H1 (cell line): Measurements from ENCODE around the gene TMEM135. TPM values are rescaled to one million over a fixed set of nuclear protein-coding genes. Genes with fewer than 3 reads are reported as not detected.

Experiments
- CTCF ChIA-PET: fragments of 300-600 bp; sonication (Branson Sonifier 250); formaldehyde crosslinking; loops from one replicate; lab custom pipeline; 2021; ENCODE audit not compliant: partially characterized antibody; lab: Charles Lee
- POLR2A ChIA-PET: fragments of 300-600 bp; sonication (Branson Sonifier 250); formaldehyde crosslinking; loops from one replicate; lab custom pipeline; 2021; ENCODE audit warnings: inconsistent platforms; ENCODE audit not compliant: partially characterized antibody; lab: Charles Lee
- DNase-seq, 2 experiments: peaks; one replicate each; pipeline versions ENCODE4 v3.0.0 to v3.0.0-alpha.2; 2010 to 2022; ENCODE audit warnings: low spot score in 2 of 2, low read depth in 1 of 2, mixed read lengths in 1 of 2
- FAIRE-seq: peaks from 2 replicates; lab custom pipeline; 2011; peaks lifted over from hg19 to GRCh38; lab: Jason Lieb, UNC
- H2AFZ ChIP-seq: 2 replicates; pipeline ENCODE4 v1.8.1; 2012; ENCODE audit warnings: low read length, inconsistent platforms
- H2AK5ac ChIP-seq: 2 replicates; pipeline ENCODE4 v1.6.1; 2013; ENCODE audit warnings: low read depth, low read length
- H2BK120ac ChIP-seq: replicated peaks from 2 replicates; pipeline ENCODE3; 2013; ENCODE audit warnings: low read depth, low read length, inconsistent platforms
- H2BK12ac ChIP-seq: 2 replicates; pipeline ENCODE4 v1.6.1; 2013; ENCODE audit warnings: low read depth, low read length
- H2BK15ac ChIP-seq: 2 replicates; pipeline ENCODE4 v1.6.1; 2013; ENCODE audit warnings: low read length
- H2BK20ac ChIP-seq: 2 replicates; pipeline ENCODE4 v1.6.1; 2013; ENCODE audit warnings: low read length
- H2BK5ac ChIP-seq: 2 replicates; pipeline ENCODE4 v1.6.1; 2013; ENCODE audit warnings: low read depth, low read length
- H3K14ac ChIP-seq: 2 replicates; pipeline ENCODE4 v1.6.1; 2013; ENCODE audit warnings: inconsistent platforms; ENCODE audit not compliant: insufficient read length
- H3K18ac ChIP-seq: 2 replicates; pipeline ENCODE4 v1.6.1; 2013; ENCODE audit warnings: low read length; ENCODE audit errors: extremely low read depth
- H3K23ac ChIP-seq: 2 replicates; pipeline ENCODE4 v1.6.1; 2013; ENCODE audit warnings: inconsistent platforms; ENCODE audit not compliant: insufficient read length
- H3K23me2 ChIP-seq: 2 replicates; pipeline ENCODE4 v1.6.1; 2013; ENCODE audit warnings: low read depth, low read length
- H3K27ac ChIP-seq: 2 replicates; pipeline ENCODE4 v1.6.1; 2011; ENCODE audit warnings: low read depth, low read length, inconsistent platforms
- H3K27me3 ChIP-seq, 4 experiments: replicated peaks in 1 of 4; 1 replicate in 1 of 4; 2 replicates in 3 of 4; pipeline versions ENCODE4 v1.6.1 to v1.8.1; 2011 to 2013; ENCODE audit warnings: low read length in 3 of 4, mild to moderate bottlenecking in 3 of 4, inconsistent platforms in 2 of 4, mixed read lengths in 2 of 4, moderate library complexity in 1 of 4; ENCODE audit not compliant: control insufficient read depth in 3 of 4, insufficient read depth in 3 of 4; ENCODE audit errors: extremely low read depth in 1 of 4
- H3K36me3 ChIP-seq, 4 experiments: 2 replicates each; pipeline versions ENCODE4 v1.6.1 to v1.8.1; 2011 to 2013; ENCODE audit warnings: mild to moderate bottlenecking in 4 of 4, low read length in 3 of 4, moderate library complexity in 2 of 4, control low read depth in 1 of 4, inconsistent platforms in 1 of 4; ENCODE audit not compliant: insufficient read depth in 4 of 4, control insufficient read depth in 2 of 4
- H3K4ac ChIP-seq: replicated peaks from 2 replicates; pipeline ENCODE3; 2013; ENCODE audit warnings: low read length, low read depth, mixed read lengths, inconsistent platforms; ENCODE audit not compliant: insufficient read length
- H3K4me1 ChIP-seq, 4 experiments: replicated peaks in 1 of 4; 1 replicate in 1 of 4; 2 replicates in 3 of 4; pipeline versions ENCODE4 v1.6.1 to v1.8.1; 2011 to 2013; ENCODE audit warnings: low read length in 3 of 4, inconsistent platforms in 2 of 4, mixed read lengths in 1 of 4; ENCODE audit not compliant: insufficient read depth in 4 of 4, control insufficient read depth in 3 of 4
- H3K4me2 ChIP-seq, 2 experiments: 2 replicates each; pipeline versions ENCODE4 v1.6.1 to v1.8.1; 2011 to 2013; ENCODE audit warnings: low read depth in 2 of 2, low read length in 2 of 2, control low read depth in 1 of 2, inconsistent platforms in 1 of 2, mild to moderate bottlenecking in 1 of 2; ENCODE audit not compliant: insufficient read depth in 1 of 2
- H3K4me3 ChIP-seq, 4 experiments: fragments of 200-600, 300-600 bp in 1 of 4; sonication (generic), shearing (Covaris generic), sonication (Bioruptor Twin) in 1 of 4; 2 replicates each; pipeline versions ENCODE4 v1.5.1 to v1.8.1; 2011 to 2016; ENCODE audit warnings: low read length in 4 of 4, low read depth in 3 of 4, control low read depth in 2 of 4, inconsistent platforms in 2 of 4, mild to moderate bottlenecking in 2 of 4, mixed read lengths in 1 of 4, moderate library complexity in 1 of 4; ENCODE audit not compliant: insufficient read depth in 2 of 4; ENCODE audit errors: extremely low read depth in 1 of 4
- H3K56ac ChIP-seq: replicated peaks from 2 replicates; pipeline ENCODE3; 2013; ENCODE audit warnings: low read depth, mild to moderate bottlenecking, mixed read lengths, low read length, inconsistent platforms; ENCODE audit not compliant: insufficient read length
- H3K79me1 ChIP-seq: 2 replicates; pipeline ENCODE4 v1.6.1; 2013; ENCODE audit warnings: low read depth, low read length, control low read depth
- H3K79me2 ChIP-seq, 2 experiments: 2 replicates each; pipeline versions ENCODE4 v1.6.1 to v1.8.1; 2012 to 2013; ENCODE audit warnings: low read length in 2 of 2, mild to moderate bottlenecking in 2 of 2, inconsistent platforms in 1 of 2; ENCODE audit not compliant: insufficient read depth in 2 of 2, control insufficient read depth in 1 of 2
- H3K9ac ChIP-seq, 4 experiments: replicated peaks in 1 of 4; 1 replicate in 1 of 4; 2 replicates in 3 of 4; pipeline versions ENCODE4 v1.6.1 to v1.8.1; 2011 to 2013; ENCODE audit warnings: low read depth in 3 of 4, low read length in 3 of 4, control low read depth in 2 of 4, mild to moderate bottlenecking in 2 of 4, moderate library complexity in 2 of 4, inconsistent platforms in 1 of 4; ENCODE audit errors: extremely low read depth in 1 of 4
- H3K9me3 ChIP-seq, 2 experiments: 2 replicates each; pipeline versions ENCODE4 v1.6.1 to v1.8.1; 2012 to 2013; ENCODE audit warnings: mild to moderate bottlenecking in 2 of 2, moderate library complexity in 2 of 2, control low read depth in 1 of 2, inconsistent platforms in 1 of 2, low read depth in 1 of 2, low read length in 1 of 2, mixed read lengths in 1 of 2; ENCODE audit not compliant: insufficient read depth in 2 of 2
- H4K20me1 ChIP-seq, 2 experiments: replicated peaks in 1 of 2; 2 replicates each; pipeline versions ENCODE3 to v1.8.1; 2011 to 2013; ENCODE audit warnings: inconsistent platforms in 2 of 2, low read length in 2 of 2, mild to moderate bottlenecking in 1 of 2; ENCODE audit not compliant: insufficient read depth in 2 of 2, control insufficient read depth in 1 of 2
- H4K5ac ChIP-seq: 2 replicates; pipeline ENCODE4 v1.6.1; 2013; ENCODE audit warnings: low read length, low read depth, mixed read lengths, inconsistent platforms; ENCODE audit not compliant: insufficient read length
- H4K8ac ChIP-seq: 2 replicates; pipeline ENCODE4 v1.8.0; 2013; ENCODE audit warnings: mild to moderate bottlenecking, moderate library complexity, low read length, inconsistent platforms; ENCODE audit not compliant: insufficient read depth; ENCODE audit errors: extremely low read depth
- H4K91ac ChIP-seq: replicated peaks from 2 replicates; pipeline ENCODE3; 2013; ENCODE audit warnings: low read length, mixed read lengths, inconsistent platforms; ENCODE audit not compliant: insufficient read length
- BCL11A ChIP-seq, 2 experiments: IDR thresholded peaks; one replicate each; pipeline ENCODE4 v1.6.1; 2011; ENCODE audit warnings: low read depth in 2 of 2, low read length in 2 of 2, mild to moderate bottlenecking in 2 of 2
- CBX5 ChIP-seq: fragments of 300-800, 300-1000 bp; sonication (generic); IDR thresholded peaks from 2 replicates; pipeline ENCODE4 v1.7.1; 2016; ENCODE audit warnings: antibody characterized with exemption, low read length, low read depth
- CHD2 ChIP-seq: IDR thresholded peaks from 2 replicates; pipeline ENCODE4 v1.6.1; 2012; ENCODE audit warnings: low read length, improper control_type of control experiment
- FOSL1 ChIP-seq: IDR thresholded peaks from 2 replicates; pipeline ENCODE4 v1.6.1; 2011; ENCODE audit warnings: mild to moderate bottlenecking, low read depth, low read length, moderate library complexity; ENCODE audit not compliant: insufficient read depth
- KDM5A ChIP-seq: fragments of 200-600 bp; IDR thresholded peaks from 2 replicates; pipeline ENCODE4 v1.7.1; 2012; ENCODE audit warnings: mild to moderate bottlenecking, low read length, inconsistent platforms, mixed read lengths
- NRF1 ChIP-seq: IDR thresholded peaks from 2 replicates; pipeline ENCODE4 v1.6.1; 2011; ENCODE audit warnings: mild to moderate bottlenecking, low read depth, low read length, improper control_type of control experiment
- POU5F1 ChIP-seq: IDR thresholded peaks from 2 replicates; pipeline ENCODE4 v1.6.1; 2011; ENCODE audit warnings: low read depth, mild to moderate bottlenecking, low read length, moderate library complexity
- RFX5 ChIP-seq: IDR thresholded peaks from 2 replicates; pipeline ENCODE4 v1.6.1; 2011; ENCODE audit warnings: low read depth, low read length, improper control_type of control experiment, borderline replicate concordance
- RNF2 ChIP-seq: fragments of 200-900, 300-1000 bp; sonication (generic); IDR thresholded peaks from 2 replicates; pipeline ENCODE4 v1.7.1; 2016; ENCODE audit warnings: borderline replicate concordance, low read depth, mild to moderate bottlenecking, antibody characterized with exemption, low read length; ENCODE audit not compliant: poor library complexity, severe bottlenecking; ENCODE audit errors: missing control alignments
- SIRT6 ChIP-seq: IDR thresholded peaks from one replicate; pipeline ENCODE4 v1.7.1; 2012; ENCODE audit warnings: low read length, inconsistent platforms
- SP2 ChIP-seq: IDR thresholded peaks from 2 replicates; pipeline ENCODE4 v1.6.1; 2012; ENCODE audit warnings: mild to moderate bottlenecking, low read length, inconsistent platforms
- SUZ12 ChIP-seq: fragments of 200-600 bp; sonication (generic); IDR thresholded peaks from 2 replicates; pipeline ENCODE4 v1.6.1; 2012; ENCODE audit warnings: mild to moderate bottlenecking, inconsistent platforms, low read length, moderate library complexity, mixed read lengths
- WGBS, 2 experiments: shearing (Covaris generic) in 1 of 2; methylation state at CpG; one replicate each; pipeline versions ENCODE4 v1.1.6 to v1.1.7; 2013 to 2015; ENCODE audit warnings: low lambda C conversion rate in 2 of 2, mixed read lengths in 2 of 2, inconsistent platforms in 1 of 2, low coverage in 1 of 2, missing lambda C conversion rate in 1 of 2; ENCODE audit not compliant: insufficient replicate concordance in 2 of 2, insufficient coverage in 1 of 2, insufficient read length in 1 of 2; ENCODE audit errors: extremely low coverage in 1 of 2, missing lambda C conversion rate in 1 of 2; 5-methylcytosine and 5-hydroxymethylcytosine counted together
- polyA plus RNA-seq, 7 experiments: library from polyadenylated mRNA; depleted of rRNA in 3 of 7; stranded (reverse) in 5 of 7; unstranded in 2 of 7; fragments of >200 nt in 5 of 7; fragments of 200-250 nt in 2 of 7; gene quantifications; 1 replicate in 5 of 7; 2 replicates in 1 of 7; 4 replicates in 1 of 7; pipeline versions ENCODE4 v1.2.1 to v1.2.3, GENCODE V29; 2011 to 2013; ENCODE audit warnings: missing spikeins in 2 of 7, mixed read lengths in 2 of 7
- total RNA-seq: library from RNA; stranded (reverse); fragmentation: NEBNext Ultra II Directional; extraction: Animal tissue kit (Norgen Biotek cat#: 25700); gene quantifications from 2 replicates; pipeline ENCODE4 v1.2.1, GENCODE V29; 2021
- TF ChIP-seq, protein P1 (sequence below): IDR thresholded peaks from 2 replicates; pipeline ENCODE4 v1.6.1; 2011; ENCODE audit warnings: low read depth, mild to moderate bottlenecking, low read length; ENCODE audit not compliant: insufficient read depth

The TMEM135 gene
- total and polyA plus RNA-seq, 2 of the 8 experiments (the other 6 are each of a cell fraction or from before 2014, with no cell fraction given) = 9.3 to 31.3 TPM

DNA sequence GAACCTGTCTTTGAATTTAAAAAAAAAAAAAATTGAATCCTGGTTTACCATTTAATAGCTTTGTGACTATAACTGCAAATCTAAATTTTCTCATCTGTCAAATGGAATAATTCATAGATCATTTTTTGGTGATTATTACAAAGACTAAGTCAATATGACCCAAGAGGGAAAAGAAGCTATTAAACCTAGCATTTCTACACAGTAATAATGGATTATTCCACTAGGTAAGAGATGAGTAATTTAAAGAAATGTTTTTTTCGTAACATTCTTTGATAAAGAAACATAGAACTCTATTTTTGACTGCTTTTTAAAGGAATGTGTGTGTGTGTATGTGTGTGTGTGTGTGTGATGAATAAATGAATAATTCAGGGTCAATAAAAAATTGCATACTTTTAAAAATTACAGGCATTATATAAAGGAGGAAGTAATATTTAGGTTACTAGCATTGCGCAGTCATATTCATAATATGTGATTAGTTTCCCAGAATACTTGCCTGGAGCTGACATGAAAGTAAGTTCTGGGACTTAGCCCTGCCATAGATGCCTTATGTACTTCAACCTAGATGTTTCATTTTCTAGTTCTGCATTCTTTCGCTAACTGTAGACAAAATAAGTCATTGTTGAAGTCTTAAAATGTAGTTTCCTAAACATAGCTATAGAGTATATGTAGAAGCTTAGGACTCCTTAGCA, 72.9 kb downstream of the TMEM135 start:
- CTCF ChIA-PET = interaction anchor here (0.6 to 1.6 kb wide), 6 partner anchors 13 to 277 kb away, joined by 3 to 9 read pairs (median 3); no protein-coding TSS in a partner anchor
- TF ChIP-seq NRF1 (no peak), CBX5 (no peak), SP2 (no peak), FOSL1 (no peak), BCL11A (IDR thresholded peaks at IDR 0.05; ENCODE audit: low read depth in 2 of 2, low read length in 2 of 2) (no peak), SUZ12 (no peak), CHD2 (no peak), SIRT6 (no peak), RNF2 (no peak), KDM5A (no peak), RFX5 (no peak), POU5F1 (no peak)
- TF ChIP-seq, protein P1, sequence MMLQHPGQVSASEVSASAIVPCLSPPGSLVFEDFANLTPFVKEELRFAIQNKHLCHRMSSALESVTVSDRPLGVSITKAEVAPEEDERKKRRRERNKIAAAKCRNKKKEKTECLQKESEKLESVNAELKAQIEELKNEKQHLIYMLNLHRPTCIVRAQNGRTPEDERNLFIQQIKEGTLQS = no peak

More for the DNA sequence above, 72.9 kb downstream of the TMEM135 start:
- H3K27me3 ChIP-seq = no peaks in the 10 kb centered on the region
- H3K79me1 ChIP-seq = no peaks in the 10 kb centered on the region
- no peak overlapping the region for H2BK20ac ChIP-seq
- no peak overlapping the region for H3K4me2 ChIP-seq
- H3K4ac ChIP-seq = no peak overlapping the region
- H3K9me3 ChIP-seq = no peaks in the 10 kb centered on the region
- H3K56ac ChIP-seq = no peak overlapping the region
- WGBS, 2 experiments = 67% methylated on average over 3 of the region's 3 CpGs; no CpG with 5 or more reads in 1 of the 2 experiments
- DNase-seq = no peak
- no peak overlapping the region for H3K4me3 ChIP-seq
- H3K79me2 ChIP-seq = peaks cover 0 to 5% of the 10 kb centered on the region in 2 experiments; a peak in 2 of 4 replicates
- no peak overlapping the region for H3K9ac ChIP-seq
- POLR2A ChIA-PET = no interaction called here
- no peak overlapping the region for H3K27ac ChIP-seq
- H4K8ac ChIP-seq = no peak overlapping the region
- no peak overlapping the region for H3K14ac ChIP-seq
- no peak overlapping the region for H4K5ac ChIP-seq
- H2BK120ac ChIP-seq = no peak overlapping the region
- H2AK5ac ChIP-seq = no peak overlapping the region
- peaks cover 0 to 1% of the 10 kb centered on the region in 2 experiments for H4K20me1 ChIP-seq
- no peak overlapping the region for H3K18ac ChIP-seq
- no peak for FAIRE-seq
- H3K36me3 ChIP-seq = peaks cover 0 to 3% (median 0%) of the 10 kb centered on the region in 4 experiments; a peak in 1 of 8 replicates
- no peak overlapping the region for H2BK5ac ChIP-seq
- no peaks in the 10 kb centered on the region for H3K23me2 ChIP-seq
- no peak overlapping the region for H3K23ac ChIP-seq
- no peak overlapping the region for H4K91ac ChIP-seq
- no peak overlapping the region for H2BK12ac ChIP-seq
- no peak overlapping the region for H2BK15ac ChIP-seq
- H3K4me1 ChIP-seq = no peaks in the 10 kb centered on the region
- no peak overlapping the region for H2AFZ ChIP-seq
